Duodenal mucosa (tissue), 2 donors: Measurements from ENCODE around the gene HRG.

Experiments used
- H3K27ac ChIP-seq: one replicate; pipeline ENCODE4 v1.7.0; 2013; ENCODE audit warnings: low read depth, low read length
- H3K27me3 ChIP-seq, 2 donors: one replicate each; pipeline ENCODE4 v1.7.0; 2013; ENCODE audit warnings: low read length in 2 of 2, control low read depth in 1 of 2; ENCODE audit not compliant: insufficient read depth in 2 of 2, control insufficient read depth in 1 of 2
- H3K36me3 ChIP-seq, 2 donors: one replicate each; pipeline ENCODE4 v1.7.0; 2013; ENCODE audit warnings: low read length in 2 of 2, control low read depth in 1 of 2; ENCODE audit not compliant: insufficient read depth in 2 of 2, control insufficient read depth in 1 of 2
- H3K4me1 ChIP-seq, 2 donors: one replicate each; pipeline ENCODE4 v1.7.0; 2013; ENCODE audit warnings: low read length in 2 of 2, control low read depth in 1 of 2; ENCODE audit not compliant: insufficient read depth in 2 of 2, control insufficient read depth in 1 of 2
- H3K4me3 ChIP-seq, 2 donors: one replicate each; pipeline ENCODE4 v1.7.0; 2013; ENCODE audit warnings: low read length in 2 of 2, low read depth in 1 of 2
- H3K9ac ChIP-seq, 2 donors: one replicate each; pipeline ENCODE4 v1.7.0; 2013; ENCODE audit warnings: low read length in 2 of 2, low read depth in 1 of 2
- H3K9me3 ChIP-seq, 2 donors: one replicate each; pipeline ENCODE4 v1.7.0; 2013; ENCODE audit warnings: low read length in 2 of 2, control low read depth in 1 of 2; ENCODE audit not compliant: control insufficient read depth in 1 of 2

Gene HRG

GRCh38 chr3:186651678-186652215, 14.1 kb upstream of the HRG start:
- no peaks in the 10 kb centered on the region for H3K4me1 ChIP-seq

GRCh38 chr3:186653080-186653707, 12.6 kb upstream of the HRG start:
- Histone ChIP-seq H3K4me1 (no peaks in the 10 kb centered on the region), H3K27me3 (no peaks in the 10 kb centered on the region), H3K27ac (no peak overlapping the region), H3K9ac (no peak overlapping the region), H3K36me3 (no peaks in the 10 kb centered on the region), H3K9me3 (no peaks in the 10 kb centered on the region), H3K4me3 (no peak overlapping the region)

More at GRCh38 chr3:186651678-186652215, 14.1 kb upstream of the HRG start:
- Histone ChIP-seq H3K9ac (no peak overlapping the region), H3K4me3 (no peak overlapping the region), H3K27ac (no peak overlapping the region), H3K36me3 (no peaks in the 10 kb centered on the region), H3K27me3 (no peaks in the 10 kb centered on the region), H3K9me3 (no peaks in the 10 kb centered on the region)

- Histone ChIP-seq H3K4me3 (no peak overlapping the region), H3K36me3 (no peaks in the 10 kb centered on the region), H3K27ac (no peak overlapping the region), H3K9me3 (no peaks in the 10 kb centered on the region), H3K27me3 (no peaks in the 10 kb centered on the region), H3K4me1 (no peaks in the 10 kb centered on the region), H3K9ac (no peak overlapping the region)
These were observed 11.8 kb upstream of the HRG start for GRCh38 chr3:186653984-186654383.

- Histone ChIP-seq H3K27ac (no peak overlapping the region), H3K27me3 (peaks cover 4 to 6% of the 10 kb centered on the region in 2 donors), H3K4me1 (no peaks in the 10 kb centered on the region), H3K9me3 (no peaks in the 10 kb centered on the region), H3K4me3 (no peak overlapping the region), H3K9ac (no peak overlapping the region), H3K36me3 (no peaks in the 10 kb centered on the region)
These were observed 2.3 kb upstream of the HRG start for GRCh38 chr3:186663361-186664118.

- Histone ChIP-seq H3K9ac (no peak overlapping the region), H3K4me3 (no peak overlapping the region), H3K4me1 (no peaks in the 10 kb centered on the region), H3K27me3 (peaks cover 4 to 6% of the 10 kb centered on the region in 2 donors), H3K9me3 (no peaks in the 10 kb centered on the region), H3K36me3 (no peaks in the 10 kb centered on the region), H3K27ac (no peak overlapping the region)
These were observed 1.7 kb upstream of the HRG start for GRCh38 chr3:186664119-186664495.

- no peak overlapping the region for H3K4me3 ChIP-seq
- no peaks in the 10 kb centered on the region for H3K36me3 ChIP-seq
- no peak overlapping the region for H3K27ac ChIP-seq
- peaks cover 4 to 6% of the 10 kb centered on the region in 2 donors for H3K27me3 ChIP-seq
- no peak overlapping the region for H3K9ac ChIP-seq
- no peaks in the 10 kb centered on the region for H3K4me1 ChIP-seq
- H3K9me3 ChIP-seq = no peaks in the 10 kb centered on the region
These were observed 1.3 kb upstream of the HRG start for GRCh38 chr3:186664506-186664905.

GRCh38 chr3:186668426-186668825, 2.6 kb downstream of the HRG start:
- Histone ChIP-seq H3K27me3 (peaks cover 4 to 6% of the 10 kb centered on the region in 2 donors), H3K9ac (no peak overlapping the region), H3K4me3 (no peak overlapping the region), H3K36me3 (no peaks in the 10 kb centered on the region), H3K4me1 (no peaks in the 10 kb centered on the region), H3K9me3 (no peaks in the 10 kb centered on the region), H3K27ac (no peak overlapping the region)

GRCh38 chr3:186669378-186670084, 3.7 kb downstream of the HRG start:
- no peak overlapping the region for H3K27ac ChIP-seq
- no peak overlapping the region for H3K9ac ChIP-seq
- no peaks in the 10 kb centered on the region for H3K4me1 ChIP-seq
- H3K27me3 ChIP-seq = peaks cover 8 to 12% of the 10 kb centered on the region in 2 donors
- H3K4me3 ChIP-seq = no peak overlapping the region
- H3K36me3 ChIP-seq = no peaks in the 10 kb centered on the region
- no peaks in the 10 kb centered on the region for H3K9me3 ChIP-seq

- no peaks in the 10 kb centered on the region for H3K36me3 ChIP-seq
These were observed 4.3 kb downstream of the HRG start for GRCh38 chr3:186670155-186670554.

GRCh38 chr3:186671051-186671450, 5.2 kb downstream of the HRG start:
- Histone ChIP-seq H3K4me3 (no peak overlapping the region), H3K36me3 (no peaks in the 10 kb centered on the region), H3K9ac (no peak overlapping the region), H3K9me3 (no peaks in the 10 kb centered on the region), H3K4me1 (no peaks in the 10 kb centered on the region), H3K27me3 (peaks cover 3 to 12% of the 10 kb centered on the region in 2 donors), H3K27ac (no peak overlapping the region)

More at GRCh38 chr3:186670155-186670554, 4.3 kb downstream of the HRG start:
- Histone ChIP-seq H3K4me3 (no peak overlapping the region), H3K27me3 (peaks cover 8 to 16% of the 10 kb centered on the region in 2 donors), H3K9me3 (no peaks in the 10 kb centered on the region), H3K4me1 (no peaks in the 10 kb centered on the region), H3K27ac (no peak overlapping the region), H3K9ac (no peak overlapping the region)
